Endothelial cell of umbilical vein (primary cell): ENCODE data around the gene CRHR1.

Experiments
- CTCF ChIP-seq, 2 donors: IDR thresholded peaks; 1 replicate in 1 of 2; 2 replicates in 1 of 2; pipeline ENCODE4 v1.5.1; 2011; ENCODE audit warnings: low read length in 2 of 2, mild to moderate bottlenecking in 2 of 2, moderate library complexity in 2 of 2, control low read depth in 1 of 2, inconsistent platforms in 1 of 2, low read depth in 1 of 2; ENCODE audit not compliant: insufficient read depth in 1 of 2; ENCODE audit errors: extremely low read depth in 1 of 2
- EZH2 ChIP-seq: IDR thresholded peaks from 2 replicates; pipeline ENCODE4 v1.6.1; 2012; ENCODE audit warnings: borderline replicate concordance, low read depth, mild to moderate bottlenecking, moderate library complexity, low read length, inconsistent platforms; ENCODE audit not compliant: severe bottlenecking
- GATA2 ChIP-seq: IDR thresholded peaks from 2 replicates; pipeline ENCODE4 v1.7.0; 2011; ENCODE audit warnings: low read depth, mild to moderate bottlenecking, moderate library complexity, mixed read lengths, low read length; ENCODE audit not compliant: insufficient read length, insufficient read depth
- MAX ChIP-seq: IDR thresholded peaks from 2 replicates; pipeline ENCODE4 v1.6.1; 2011; ENCODE audit not compliant: insufficient read depth, insufficient read length
- POLR2A ChIP-seq: IDR thresholded peaks from 2 replicates; pipeline ENCODE4 v1.6.1; 2012; ENCODE audit warnings: low read depth, mild to moderate bottlenecking, control low read depth, low read length
- POLR2AphosphoS5 ChIP-seq: IDR thresholded peaks from 2 replicates; pipeline ENCODE4 v1.6.1; 2012; ENCODE audit warnings: low read depth, mild to moderate bottlenecking, control low read depth, low read length, moderate library complexity; ENCODE audit not compliant: insufficient read depth

GRCh38 chr17:45818041-45818440, 33.9 kb downstream of the CRHR1 start:
- no peak for TF ChIP-seq CTCF (IDR thresholded peaks at IDR 0.05; ENCODE audit: extremely low read depth in 1 of 2, insufficient read depth in 1 of 2, low read depth in 1 of 2, low read length in 2 of 2)
- TF ChIP-seq EZH2: no peak
- no peak for TF ChIP-seq POLR2A
- no peak for TF ChIP-seq MAX
- no peak for TF ChIP-seq POLR2AphosphoS5
- no peak for TF ChIP-seq GATA2
